HL-60 (cell line): Measurements from ENCODE around the gene PFDN4.

ENCODE experiments used
- DNase-seq, 2 experiments: peaks; one replicate each; pipeline ENCODE4 v3.0.0-alpha.2; 2010 to 2020; ENCODE audit warnings: low read depth in 1 of 2, low spot score in 1 of 2
- H3K27ac ChIP-seq: fragments of 250-450 bp; sonication (Bioruptor Pico); replicated peaks from 2 replicates; pipeline ENCODE4 v1.5.1; 2020; ENCODE audit warnings: mild to moderate bottlenecking, moderate library complexity
- H3K27me3 ChIP-seq: fragments of 250-450 bp; sonication (Bioruptor Pico); 2 replicates; pipeline ENCODE4 v1.5.1; 2021; ENCODE audit warnings: mild to moderate bottlenecking, moderate library complexity; ENCODE audit not compliant: insufficient read depth, poor library complexity, severe bottlenecking
- H3K4me3 ChIP-seq: replicated peaks from 2 replicates; pipeline ENCODE4 v1.5.1; 2011; ENCODE audit warnings: mild to moderate bottlenecking, control low read depth, low read length; ENCODE audit not compliant: insufficient read depth
- GABPA ChIP-seq: IDR thresholded peaks from 2 replicates; pipeline ENCODE4 v1.6.1; 2012; ENCODE audit warnings: low read depth
- POLR2AphosphoS5 ChIP-seq: IDR thresholded peaks from 2 replicates; pipeline ENCODE4 v1.6.1; 2012; ENCODE audit warnings: low read depth
- REST ChIP-seq: IDR thresholded peaks from 2 replicates; pipeline ENCODE4 v1.6.1; 2012; ENCODE audit warnings: low read depth; ENCODE audit not compliant: insufficient replicate concordance
- SPI1 ChIP-seq: IDR thresholded peaks from 2 replicates; pipeline ENCODE4 v1.6.1; 2012; ENCODE audit warnings: low read depth, mild to moderate bottlenecking, borderline replicate concordance
- TF ChIP-seq, protein P1 (sequence below): IDR thresholded peaks from one replicate; pipeline ENCODE4 v1.5.1; 2011; ENCODE audit warnings: low read length, control low read depth, inconsistent platforms; ENCODE audit not compliant: insufficient read depth

The PFDN4 gene

GRCh38 chr20:54199721-54200176 lies 8.1 kb upstream of the PFDN4 start:
- Histone ChIP-seq H3K27me3 (no peaks in the 10 kb centered on the region), H3K4me3 (no peak overlapping the region), H3K27ac (no peak overlapping the region)
- DNase-seq = peak; percentile 24 to 65
- TF ChIP-seq, protein P1, sequence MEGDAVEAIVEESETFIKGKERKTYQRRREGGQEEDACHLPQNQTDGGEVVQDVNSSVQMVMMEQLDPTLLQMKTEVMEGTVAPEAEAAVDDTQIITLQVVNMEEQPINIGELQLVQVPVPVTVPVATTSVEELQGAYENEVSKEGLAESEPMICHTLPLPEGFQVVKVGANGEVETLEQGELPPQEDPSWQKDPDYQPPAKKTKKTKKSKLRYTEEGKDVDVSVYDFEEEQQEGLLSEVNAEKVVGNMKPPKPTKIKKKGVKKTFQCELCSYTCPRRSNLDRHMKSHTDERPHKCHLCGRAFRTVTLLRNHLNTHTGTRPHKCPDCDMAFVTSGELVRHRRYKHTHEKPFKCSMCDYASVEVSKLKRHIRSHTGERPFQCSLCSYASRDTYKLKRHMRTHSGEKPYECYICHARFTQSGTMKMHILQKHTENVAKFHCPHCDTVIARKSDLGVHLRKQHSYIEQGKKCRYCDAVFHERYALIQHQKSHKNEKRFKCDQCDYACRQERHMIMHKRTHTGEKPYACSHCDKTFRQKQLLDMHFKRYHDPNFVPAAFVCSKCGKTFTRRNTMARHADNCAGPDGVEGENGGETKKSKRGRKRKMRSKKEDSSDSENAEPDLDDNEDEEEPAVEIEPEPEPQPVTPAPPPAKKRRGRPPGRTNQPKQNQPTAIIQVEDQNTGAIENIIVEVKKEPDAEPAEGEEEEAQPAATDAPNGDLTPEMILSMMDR = peak; percentile 85
- TF ChIP-seq REST = no peak

- Histone ChIP-seq H3K27ac (no peak overlapping the region), H3K27me3 (no peaks in the 10 kb centered on the region), H3K4me3 (no peak overlapping the region)
- TF ChIP-seq SPI1 (no peak), GABPA (no peak), REST (no peak), POLR2AphosphoS5 (no peak)
- TF ChIP-seq, protein P1 = no peak
- no peak for DNase-seq
Observed at GRCh38 chr20:54200487-54201267, 7.2 kb upstream of the PFDN4 start.

GRCh38 chr20:54201268-54201846 lies 6.5 kb upstream of the PFDN4 start:
- Histone ChIP-seq H3K4me3 (no peak overlapping the region), H3K27me3 (no peaks in the 10 kb centered on the region), H3K27ac (no peak overlapping the region)
- no peak for DNase-seq
- TF ChIP-seq, protein P1 = no peak
- TF ChIP-seq SPI1 (no peak), REST (no peak), GABPA (no peak)
